GM12801 (cell line): ENCODE data around the gene PLXNC1.

Experiments
- TF ChIP-seq, protein P1 (sequence below): IDR thresholded peaks from one replicate; pipeline ENCODE4 v1.5.1; 2011; ENCODE audit warnings: control low read depth; ENCODE audit not compliant: insufficient read length; ENCODE audit errors: extremely low read depth

The PLXNC1 gene

DNA sequence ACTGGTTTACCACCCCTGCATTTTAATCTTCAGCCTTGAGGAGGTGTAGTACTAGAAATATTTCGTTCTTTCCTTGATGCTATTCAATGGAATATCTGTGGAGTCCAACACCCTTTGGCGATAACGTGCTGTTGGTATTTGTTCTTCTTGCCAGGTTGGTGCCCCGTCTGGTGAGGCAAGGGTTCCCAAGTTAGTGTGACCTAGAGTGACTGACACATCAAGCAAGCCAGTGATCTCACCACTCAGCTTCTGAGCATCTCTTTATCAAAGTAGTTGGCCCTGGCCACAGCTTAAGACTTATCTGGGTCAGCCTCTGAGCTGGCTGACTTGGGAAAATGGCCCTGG lies 60.2 kb downstream of the PLXNC1 start:
- TF ChIP-seq, protein P1, sequence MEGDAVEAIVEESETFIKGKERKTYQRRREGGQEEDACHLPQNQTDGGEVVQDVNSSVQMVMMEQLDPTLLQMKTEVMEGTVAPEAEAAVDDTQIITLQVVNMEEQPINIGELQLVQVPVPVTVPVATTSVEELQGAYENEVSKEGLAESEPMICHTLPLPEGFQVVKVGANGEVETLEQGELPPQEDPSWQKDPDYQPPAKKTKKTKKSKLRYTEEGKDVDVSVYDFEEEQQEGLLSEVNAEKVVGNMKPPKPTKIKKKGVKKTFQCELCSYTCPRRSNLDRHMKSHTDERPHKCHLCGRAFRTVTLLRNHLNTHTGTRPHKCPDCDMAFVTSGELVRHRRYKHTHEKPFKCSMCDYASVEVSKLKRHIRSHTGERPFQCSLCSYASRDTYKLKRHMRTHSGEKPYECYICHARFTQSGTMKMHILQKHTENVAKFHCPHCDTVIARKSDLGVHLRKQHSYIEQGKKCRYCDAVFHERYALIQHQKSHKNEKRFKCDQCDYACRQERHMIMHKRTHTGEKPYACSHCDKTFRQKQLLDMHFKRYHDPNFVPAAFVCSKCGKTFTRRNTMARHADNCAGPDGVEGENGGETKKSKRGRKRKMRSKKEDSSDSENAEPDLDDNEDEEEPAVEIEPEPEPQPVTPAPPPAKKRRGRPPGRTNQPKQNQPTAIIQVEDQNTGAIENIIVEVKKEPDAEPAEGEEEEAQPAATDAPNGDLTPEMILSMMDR = no peak

- TF ChIP-seq, protein P1 = no peak
Observed at GRCh38 chr12:94209240-94209639, 60.9 kb downstream of the PLXNC1 start.

DNA sequence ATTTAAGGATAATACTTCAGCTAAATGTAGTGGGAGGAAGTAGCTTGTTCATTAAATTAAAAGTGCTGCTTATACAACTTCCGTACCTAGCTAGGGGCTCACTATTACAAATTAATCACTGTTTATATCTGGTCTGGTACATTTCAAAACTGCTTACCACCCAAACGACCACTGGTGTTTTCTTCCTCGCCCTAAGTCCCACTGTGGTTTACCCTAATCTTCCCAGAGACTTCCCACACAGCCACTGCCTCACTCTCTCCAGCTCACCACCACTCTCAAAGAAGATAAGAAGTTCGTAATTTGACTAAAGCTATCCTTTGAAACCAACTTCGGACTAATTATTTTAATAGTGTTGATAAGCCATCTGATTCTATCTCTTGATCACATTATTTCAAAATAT lies 62.6 kb downstream of the PLXNC1 start:
- TF ChIP-seq, protein P1 = no peak

DNA sequence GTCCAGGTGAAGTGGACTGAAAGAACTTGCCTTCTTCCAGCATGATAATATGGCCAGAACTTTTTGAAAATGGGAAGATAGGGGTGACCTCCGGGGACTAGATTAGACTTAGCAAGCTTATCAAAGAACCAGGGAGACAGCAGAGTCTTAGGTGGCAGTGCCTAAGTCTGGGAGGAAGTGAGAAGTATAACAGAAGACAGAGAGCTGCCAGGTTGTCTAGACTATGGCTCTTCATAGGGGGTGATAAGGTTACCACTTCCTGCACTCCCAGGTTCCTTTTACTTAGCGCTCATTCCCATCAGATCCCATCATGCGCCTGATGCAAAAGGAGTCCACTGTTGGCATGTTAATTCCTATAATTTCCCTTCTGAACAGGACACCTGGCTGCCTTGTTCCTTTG lies 69.9 kb downstream of the PLXNC1 start:
- TF ChIP-seq, protein P1 = no peak

DNA sequence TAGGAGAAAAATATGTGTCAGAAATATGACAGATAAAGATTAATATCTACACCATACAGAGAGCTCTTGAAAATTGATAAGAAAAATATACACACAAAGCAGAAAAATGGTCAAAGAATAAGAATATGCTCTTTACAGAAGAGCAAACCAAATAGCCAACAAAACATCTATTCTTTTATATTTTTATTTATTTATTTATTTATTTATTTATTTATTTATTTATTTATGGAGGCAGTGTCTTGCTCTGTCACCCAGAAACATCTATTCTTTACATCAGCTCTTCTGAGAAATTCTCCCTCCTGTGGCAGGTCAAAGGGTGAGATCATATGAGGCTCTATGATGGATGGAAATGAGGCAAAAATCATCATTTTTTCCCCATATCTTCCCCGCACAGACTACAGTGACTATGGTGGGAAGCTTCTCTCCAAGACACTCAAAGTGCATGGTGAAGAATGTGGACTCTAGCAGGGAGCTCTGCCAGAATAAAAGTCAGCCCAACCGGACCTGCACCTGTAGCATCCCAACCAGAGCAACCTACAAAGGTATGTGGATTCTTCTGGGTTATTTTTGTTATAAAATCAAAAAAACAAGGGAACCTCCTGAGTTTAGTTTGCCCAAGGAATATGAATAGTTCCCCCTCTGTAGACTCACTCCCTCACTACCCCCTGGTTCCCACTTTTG lies 71.4 kb downstream of the PLXNC1 start:
- TF ChIP-seq, protein P1 = no peak

DNA sequence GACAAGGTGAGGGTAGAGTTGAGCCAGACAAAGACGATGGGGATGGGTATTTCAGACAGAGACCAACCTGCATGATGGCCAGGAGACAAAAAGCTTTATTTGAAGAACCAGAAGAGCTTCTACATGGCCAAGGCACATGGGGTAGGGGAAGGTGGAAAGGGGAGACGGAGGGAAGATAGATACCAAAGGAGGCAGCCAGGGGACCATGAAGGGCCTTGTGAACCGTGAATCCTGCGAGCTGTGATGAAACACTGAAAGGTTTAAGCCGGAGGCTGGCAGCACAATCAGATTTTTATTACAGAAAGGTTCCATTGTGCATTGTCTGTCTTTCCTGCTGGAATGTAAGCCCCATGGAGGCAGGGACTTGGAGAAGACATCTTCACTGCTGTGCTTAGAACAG lies 72.4 kb downstream of the PLXNC1 start:
- TF ChIP-seq, protein P1 = no peak

DNA sequence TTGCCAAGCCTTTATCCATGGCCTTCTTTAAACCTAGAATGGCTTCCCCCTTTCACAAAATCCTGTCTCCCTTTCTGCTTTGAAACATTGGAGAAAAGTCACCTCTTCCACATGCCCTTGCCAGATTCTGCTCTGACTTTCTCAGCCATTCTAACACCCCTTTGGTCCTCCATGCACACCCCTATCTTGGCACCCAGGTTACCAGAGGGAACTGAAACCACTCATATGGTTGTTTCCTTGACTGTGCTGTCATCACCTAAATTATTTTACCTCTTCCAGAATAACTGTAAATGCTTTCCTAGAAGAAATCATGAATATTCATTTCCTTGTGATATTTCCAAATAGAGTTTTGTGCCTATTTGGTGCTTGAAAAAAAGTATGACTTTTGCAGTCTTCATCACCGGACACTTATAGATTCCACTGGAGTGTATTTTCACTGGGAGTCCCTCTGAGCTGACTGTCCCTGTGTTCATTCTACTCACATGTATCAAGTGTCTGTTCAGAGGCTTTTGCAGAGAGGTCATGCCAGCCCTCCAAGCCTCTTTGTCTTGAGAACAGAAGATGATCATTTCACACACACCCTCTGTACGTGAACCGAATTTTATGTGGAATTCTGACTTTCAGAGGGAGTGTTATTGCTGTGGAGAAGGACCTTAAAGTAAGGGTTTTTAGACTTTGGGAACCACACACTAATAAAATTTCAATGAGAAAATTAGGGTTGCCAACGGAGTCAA lies 74.1 kb downstream of the PLXNC1 start:
- TF ChIP-seq, protein P1 = no peak
